ENCODE measurements around the gene DLX1.
"Not testable (repeated sequence)": the region's sequence is repeated elsewhere in the genome, so short reads cannot be mapped to it uniquely, and the experiment has no call there.

DLX1 gene

GRCh38 chr2:172109256-172109987, 24.1 kb downstream of the DLX1 start:
- H3K4me1 ChIP-seq (ENCODE audit: insufficient read depth, poor library complexity, severe bottlenecking), result no peaks in the 10 kb centered on the region
- H3K4me3 ChIP-seq (ENCODE audit: severe bottlenecking), result no peak overlapping the region
- no peak for TF ChIP-seq CTCF (IDR thresholded peaks at IDR 0.05; ENCODE audit: poor library complexity, severe bottlenecking)
- no peaks in the 10 kb centered on the region for H3K27me3 ChIP-seq (ENCODE audit: insufficient read depth, poor library complexity, severe bottlenecking)
- ATAC-seq (ENCODE audit: low read depth), result no peak
- no peaks in the 10 kb centered on the region for H3K36me3 ChIP-seq (ENCODE audit: low read depth)
- no peak for DNase-seq (ENCODE audit: low spot score)
- no peak overlapping the region for H3K27ac ChIP-seq (ENCODE audit: poor library complexity, severe bottlenecking)
- no peaks in the 10 kb centered on the region for H3K9me3 ChIP-seq (ENCODE audit: severe bottlenecking)

- DNase-seq (ENCODE audit: low spot score), result no peak
- no peaks in the 10 kb centered on the region for H3K27me3 ChIP-seq (ENCODE audit: insufficient read depth, poor library complexity, severe bottlenecking)
- H3K4me3 ChIP-seq (ENCODE audit: severe bottlenecking), result no peak overlapping the region
- TF ChIP-seq CTCF (IDR thresholded peaks at IDR 0.05; ENCODE audit: poor library complexity, severe bottlenecking), result no peak
- H3K36me3 ChIP-seq (ENCODE audit: low read depth), result no peaks in the 10 kb centered on the region
- H3K9me3 ChIP-seq (ENCODE audit: severe bottlenecking), result no peaks in the 10 kb centered on the region
- ATAC-seq (ENCODE audit: low read depth), result no peak
- no peaks in the 10 kb centered on the region for H3K4me1 ChIP-seq (ENCODE audit: insufficient read depth, poor library complexity, severe bottlenecking)
- no peak overlapping the region for H3K27ac ChIP-seq (ENCODE audit: poor library complexity, severe bottlenecking)
Measured at GRCh38 chr2:172109988-172110811, 24.9 kb downstream of the DLX1 start.

- Histone ChIP-seq H3K27me3 (ENCODE audit: insufficient read depth, poor library complexity, severe bottlenecking) (no peaks in the 10 kb centered on the region), H3K36me3 (ENCODE audit: low read depth) (no peaks in the 10 kb centered on the region), H3K9me3 (ENCODE audit: severe bottlenecking) (no peaks in the 10 kb centered on the region), H3K27ac (ENCODE audit: poor library complexity, severe bottlenecking) (no peak overlapping the region), H3K4me1 (ENCODE audit: insufficient read depth, poor library complexity, severe bottlenecking) (peaks cover 3% of the 10 kb centered on the region), H3K4me3 (ENCODE audit: severe bottlenecking) (no peak overlapping the region)
- TF ChIP-seq CTCF (IDR thresholded peaks at IDR 0.05; ENCODE audit: poor library complexity, severe bottlenecking), result peak; percentile 65
- DNase-seq (ENCODE audit: low spot score), result no peak
- ATAC-seq (ENCODE audit: low read depth), result peak; percentile 58; the same call in 1 of the 3 replicates
Measured at GRCh38 chr2:172113617-172114016, 28.3 kb downstream of the DLX1 start.

- not testable (repeated sequence) for H3K27ac ChIP-seq (ENCODE audit: poor library complexity, severe bottlenecking); DNase-seq (ENCODE audit: low spot score); H3K27me3 ChIP-seq (ENCODE audit: insufficient read depth, poor library complexity, severe bottlenecking); ATAC-seq (ENCODE audit: low read depth); H3K36me3 ChIP-seq (ENCODE audit: low read depth); H3K9me3 ChIP-seq (ENCODE audit: severe bottlenecking); H3K4me3 ChIP-seq (ENCODE audit: severe bottlenecking); H3K4me1 ChIP-seq (ENCODE audit: insufficient read depth, poor library complexity, severe bottlenecking)
Measured at GRCh38 chr2:172114176-172114575, 28.9 kb downstream of the DLX1 start.

GRCh38 chr2:172114579-172114978, 29.3 kb downstream of the DLX1 start:
- Histone ChIP-seq H3K4me1 (ENCODE audit: insufficient read depth, poor library complexity, severe bottlenecking) (peaks cover 13% of the 10 kb centered on the region), H3K27me3 (ENCODE audit: insufficient read depth, poor library complexity, severe bottlenecking) (no peaks in the 10 kb centered on the region), H3K9me3 (ENCODE audit: severe bottlenecking) (no peaks in the 10 kb centered on the region), H3K36me3 (ENCODE audit: low read depth) (no peaks in the 10 kb centered on the region), H3K27ac (ENCODE audit: poor library complexity, severe bottlenecking) (no peak overlapping the region), H3K4me3 (ENCODE audit: severe bottlenecking) (no peak overlapping the region)
- no peak for TF ChIP-seq CTCF (IDR thresholded peaks at IDR 0.05; ENCODE audit: poor library complexity, severe bottlenecking)
- no peak for DNase-seq (ENCODE audit: low spot score)
- ATAC-seq (ENCODE audit: low read depth), result no peak

Measured in RWPE2 (cell line).